Fibroblast of pulmonary artery (primary cell): ENCODE results near the gene NPDC1.

Experiments
- DNase-seq: peaks from one replicate; pipeline ENCODE4 v3.0.0-alpha.2; 2010; ENCODE audit warnings: low read depth
- H3K4me3 ChIP-seq: replicated peaks from 2 replicates; pipeline ENCODE4 v1.5.1; 2011; ENCODE audit warnings: low read depth, mild to moderate bottlenecking, control low read depth, low read length, moderate library complexity
- TF ChIP-seq, protein P1 (sequence below): IDR thresholded peaks from 2 replicates; pipeline ENCODE4 v1.5.1; 2011; ENCODE audit warnings: mild to moderate bottlenecking, control low read depth, low read length, inconsistent platforms; ENCODE audit errors: missing control alignments

NPDC1 gene

DNA sequence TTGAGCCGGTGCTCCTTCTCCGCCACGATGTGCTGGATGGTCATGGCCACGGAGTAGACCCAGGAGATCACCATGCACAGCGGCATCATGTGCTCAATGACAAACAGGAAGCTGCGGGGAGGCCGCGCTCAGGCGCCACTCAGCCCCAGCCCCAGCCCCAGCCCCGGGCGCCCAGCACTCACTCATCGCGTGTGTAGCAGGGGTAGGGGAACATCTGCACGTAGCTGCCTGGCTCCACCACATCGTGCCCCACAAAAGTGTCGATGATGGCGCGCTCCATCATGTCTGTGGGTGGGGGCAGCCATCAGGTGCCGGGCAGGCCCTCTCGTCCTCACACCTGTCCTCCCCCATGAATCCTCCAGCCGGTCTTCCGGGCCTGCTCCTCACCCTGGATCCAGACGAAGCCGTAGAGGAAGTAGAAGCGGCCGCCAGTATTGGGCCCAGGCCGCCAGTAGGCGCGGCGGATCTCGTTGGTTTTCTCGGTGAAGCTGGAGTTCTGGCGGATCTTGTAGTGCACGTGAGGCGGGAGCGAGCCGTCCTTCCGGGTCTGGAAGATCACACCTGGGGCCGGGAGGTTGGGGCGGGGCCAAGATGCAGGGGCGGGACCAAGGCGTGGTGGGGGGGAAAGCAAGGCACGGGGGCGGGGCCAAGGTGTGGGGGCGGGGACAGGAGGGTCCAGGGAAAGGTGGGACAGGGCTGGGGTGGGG lies 28.0 kb downstream of the NPDC1 start:
- H3K4me3 ChIP-seq = no peak overlapping the region
- TF ChIP-seq, protein P1, sequence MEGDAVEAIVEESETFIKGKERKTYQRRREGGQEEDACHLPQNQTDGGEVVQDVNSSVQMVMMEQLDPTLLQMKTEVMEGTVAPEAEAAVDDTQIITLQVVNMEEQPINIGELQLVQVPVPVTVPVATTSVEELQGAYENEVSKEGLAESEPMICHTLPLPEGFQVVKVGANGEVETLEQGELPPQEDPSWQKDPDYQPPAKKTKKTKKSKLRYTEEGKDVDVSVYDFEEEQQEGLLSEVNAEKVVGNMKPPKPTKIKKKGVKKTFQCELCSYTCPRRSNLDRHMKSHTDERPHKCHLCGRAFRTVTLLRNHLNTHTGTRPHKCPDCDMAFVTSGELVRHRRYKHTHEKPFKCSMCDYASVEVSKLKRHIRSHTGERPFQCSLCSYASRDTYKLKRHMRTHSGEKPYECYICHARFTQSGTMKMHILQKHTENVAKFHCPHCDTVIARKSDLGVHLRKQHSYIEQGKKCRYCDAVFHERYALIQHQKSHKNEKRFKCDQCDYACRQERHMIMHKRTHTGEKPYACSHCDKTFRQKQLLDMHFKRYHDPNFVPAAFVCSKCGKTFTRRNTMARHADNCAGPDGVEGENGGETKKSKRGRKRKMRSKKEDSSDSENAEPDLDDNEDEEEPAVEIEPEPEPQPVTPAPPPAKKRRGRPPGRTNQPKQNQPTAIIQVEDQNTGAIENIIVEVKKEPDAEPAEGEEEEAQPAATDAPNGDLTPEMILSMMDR = no peak
- DNase-seq = no peak

- DNase-seq = no peak
- TF ChIP-seq, protein P1 = no peak
- H3K4me3 ChIP-seq = no peak overlapping the region
Measured at GRCh38 chr9:137017071-137017470, 28.9 kb downstream of the NPDC1 start.

GRCh38 chr9:137016436-137016835 lies 29.5 kb downstream of the NPDC1 start:
- DNase-seq = no peak
- TF ChIP-seq, protein P1 = no peak
- no peak overlapping the region for H3K4me3 ChIP-seq

DNA sequence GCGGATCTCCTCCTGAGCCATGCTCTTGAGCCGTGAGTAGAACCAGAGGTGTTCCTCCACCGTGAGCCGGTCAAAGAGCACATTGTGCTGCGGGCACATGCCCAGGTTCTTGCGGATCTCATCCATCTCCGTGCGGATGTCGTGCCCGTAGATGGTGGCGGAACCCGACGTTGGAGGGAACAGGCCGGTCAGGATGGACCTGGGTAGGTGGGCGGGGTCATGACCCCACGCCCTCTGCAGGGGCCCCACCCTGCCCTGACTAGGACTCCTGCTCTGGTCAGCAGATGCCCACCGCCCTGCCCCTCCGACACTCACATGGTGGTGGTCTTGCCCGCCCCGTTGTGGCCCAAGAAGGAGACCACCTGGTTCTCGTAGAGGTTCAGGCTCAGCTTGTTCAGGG lies 30.0 kb downstream of the NPDC1 start:
- no peak overlapping the region for H3K4me3 ChIP-seq
- no peak for DNase-seq
- TF ChIP-seq, protein P1 = no peak

- no peak overlapping the region for H3K4me3 ChIP-seq
- no peak for DNase-seq
- TF ChIP-seq, protein P1 = no peak
Measured at GRCh38 chr9:137015540-137015930, 30.4 kb downstream of the NPDC1 start.

GRCh38 chr9:137014776-137015539 lies 31.0 kb downstream of the NPDC1 start:
- TF ChIP-seq, protein P1 = no peak
- DNase-seq = no peak
- no peak overlapping the region for H3K4me3 ChIP-seq
